ENCODE measurements around the gene DCC. TPM values are rescaled to one million over a fixed set of nuclear protein-coding genes. Genes with fewer than 3 reads are reported as not detected.

DCC gene
- total and polyA plus RNA-seq, 2 of the 8 experiments (the other 6 are each of a cell fraction or from before 2014, with no cell fraction given) = 0.14 to 1.4 TPM

- WGBS, 2 experiments (ENCODE audit: extremely low coverage in 1 of 2, insufficient coverage in 1 of 2, insufficient read length in 1 of 2, insufficient replicate concordance in 2 of 2, low coverage in 1 of 2, low lambda C conversion rate in 2 of 2, missing lambda C conversion rate in 1 of 2) = 70% methylated on average over 3 of the region's 3 CpGs; no CpG with 5 or more reads in 1 of the 2 experiments
- Histone ChIP-seq H3K4me3 (ENCODE audit: extremely low read depth in 1 of 4, insufficient read depth in 2 of 4, low read depth in 3 of 4, low read length in 4 of 4) (no peak overlapping the region), H2AFZ (ENCODE audit: low read length) (no peak overlapping the region), H3K23me2 (ENCODE audit: low read depth, low read length) (no peaks in the 10 kb centered on the region), H2BK20ac (ENCODE audit: low read length) (no peak overlapping the region), H2BK15ac (ENCODE audit: low read length) (no peak overlapping the region), H3K79me1 (ENCODE audit: low read depth, low read length) (no peaks in the 10 kb centered on the region), H4K8ac (ENCODE audit: extremely low read depth, insufficient read depth, low read length) (no peak overlapping the region), H3K79me2 (ENCODE audit: control insufficient read depth in 1 of 2, insufficient read depth in 2 of 2, low read length in 2 of 2) (no peaks in the 10 kb centered on the region), H3K9me3 (ENCODE audit: insufficient read depth in 2 of 2, low read depth in 1 of 2, low read length in 1 of 2) (no peaks in the 10 kb centered on the region), H3K56ac (replicated peaks; ENCODE audit: insufficient read length, low read depth, low read length) (no peak overlapping the region), H3K4me1 (replicated peaks in 1 of 4; ENCODE audit: control insufficient read depth in 3 of 4, insufficient read depth in 4 of 4, low read length in 3 of 4) (no peaks in the 10 kb centered on the region), H2BK12ac (ENCODE audit: low read depth, low read length) (no peak overlapping the region), H2BK120ac (replicated peaks; ENCODE audit: low read depth, low read length) (no peak overlapping the region), H3K36me3 (ENCODE audit: control insufficient read depth in 2 of 4, insufficient read depth in 4 of 4, low read length in 3 of 4) (no peaks in the 10 kb centered on the region), H2AK5ac (ENCODE audit: low read depth, low read length) (no peak overlapping the region), H3K14ac (ENCODE audit: insufficient read length) (no peak overlapping the region), H3K4me2 (ENCODE audit: insufficient read depth in 1 of 2, low read depth in 2 of 2, low read length in 2 of 2) (no peak overlapping the region), H4K20me1 (replicated peaks in 1 of 2; ENCODE audit: control insufficient read depth in 1 of 2, insufficient read depth in 2 of 2, low read length in 2 of 2) (no peaks in the 10 kb centered on the region), H4K5ac (ENCODE audit: insufficient read length, low read depth, low read length) (no peak overlapping the region), H4K91ac (replicated peaks; ENCODE audit: insufficient read length, low read length) (no peak overlapping the region), H3K23ac (ENCODE audit: insufficient read length) (no peak overlapping the region), H3K27ac (ENCODE audit: low read depth, low read length) (no peak overlapping the region), H3K9ac (replicated peaks in 1 of 4; ENCODE audit: extremely low read depth in 1 of 4, low read depth in 3 of 4, low read length in 3 of 4) (no peak overlapping the region), H2BK5ac (ENCODE audit: low read depth, low read length) (no peak overlapping the region), H3K27me3 (replicated peaks in 1 of 4; ENCODE audit: control insufficient read depth in 3 of 4, extremely low read depth in 1 of 4, insufficient read depth in 3 of 4, low read length in 3 of 4) (no peaks in the 10 kb centered on the region), H3K18ac (ENCODE audit: extremely low read depth, low read length) (no peak overlapping the region), H3K4ac (replicated peaks; ENCODE audit: insufficient read length, low read depth, low read length) (no peak overlapping the region)
- DNase-seq (ENCODE audit: low read depth in 1 of 2, low spot score in 2 of 2) = no peak
- POLR2A ChIA-PET (ENCODE audit: partially characterized antibody) = no interaction called here
- CTCF ChIA-PET (ENCODE audit: partially characterized antibody) = no interaction called here
- no peak for FAIRE-seq
- no peak for TF ChIP-seq TBP (IDR thresholded peaks at IDR 0.05; ENCODE audit: low read depth, low read length)
- TF ChIP-seq SRF (IDR thresholded peaks at IDR 0.05; ENCODE audit: low read depth, low read length) = no peak
- TF ChIP-seq KDM1A (IDR thresholded peaks at IDR 0.05; ENCODE audit: borderline replicate concordance, low read length) = no peak
- no peak for TF ChIP-seq CTCF (IDR thresholded peaks at IDR 0.05; ENCODE audit: control extremely low read depth in 1 of 3, insufficient read depth in 1 of 3, low read depth in 1 of 3, low read length in 3 of 3)
- TF ChIP-seq POU5F1 (IDR thresholded peaks at IDR 0.05; ENCODE audit: low read depth, low read length) = no peak
- no peak for TF ChIP-seq EZH2 (IDR thresholded peaks at IDR 0.05; ENCODE audit: low read depth, low read length, severe bottlenecking)
- no peak for TF ChIP-seq EP300 (IDR thresholded peaks at IDR 0.05; ENCODE audit: borderline replicate concordance in 1 of 2, low read depth in 2 of 2, low read length in 2 of 2)
- TF ChIP-seq KDM4A (IDR thresholded peaks at IDR 0.05; ENCODE audit: low read depth, low read length, severe bottlenecking) = no peak
- TF ChIP-seq ASH2L (IDR thresholded peaks at IDR 0.05; ENCODE audit: low read length) = no peak
- no peak for TF ChIP-seq CREB1 (IDR thresholded peaks at IDR 0.05)
- no peak for TF ChIP-seq CHD1 (IDR thresholded peaks at IDR 0.05; ENCODE audit: low read depth, low read length)
These were observed 774.4 kb downstream of the DCC start for GRCh38 chr18:53114441-53114840.

Data from H1 (cell line).